Endothelial cell of umbilical vein (primary cell): ENCODE measurements around the gene TAX1BP3. TPM values are rescaled to one million over a fixed set of nuclear protein-coding genes. Genes with fewer than 3 reads are reported as not detected.

Source experiments
- BruUV-seq: library from RNA; stranded (reverse); fragments of 400-500 nt; replicated peaks from 2 replicates; lab custom pipeline; 2021; lab: Mats Ljungman, UMichigan
- CTCF ChIA-PET: fragments of 300-600, 350-600 bp; sonication (Branson Sonifier 250); formaldehyde crosslinking; loops from one replicate; lab custom pipeline; 2021; ENCODE audit warnings: antibody characterized with exemption, inconsistent platforms; lab: Charles Lee
- POLR2A ChIA-PET: fragments of 300-600, 350-600 bp; sonication (Branson Sonifier 250); formaldehyde crosslinking; loops from one replicate; lab custom pipeline; 2021; ENCODE audit warnings: antibody characterized with exemption, inconsistent platforms; lab: Charles Lee
- DNase-seq: peaks from one replicate; pipeline ENCODE4 v3.0.0-alpha.2; 2011; ENCODE audit warnings: low read depth, low spot score
- FAIRE-seq: peaks from 2 replicates; lab custom pipeline; 2011; peaks lifted over from hg19 to GRCh38; lab: Jason Lieb, UNC
- H2AFZ ChIP-seq: 2 replicates; pipeline ENCODE4 v1.6.0; 2012; ENCODE audit warnings: low read depth, low read length, control low read depth, inconsistent platforms
- H3K27ac ChIP-seq: 2 replicates; pipeline ENCODE4 v1.5.1; 2011; ENCODE audit warnings: low read depth, mild to moderate bottlenecking, control low read depth, low read length, moderate library complexity; ENCODE audit not compliant: insufficient read depth
- H3K27me3 ChIP-seq, 2 experiments: 2 replicates each; pipeline versions ENCODE4 v1.6.0 to v1.6.1; 2011; ENCODE audit warnings: low read length in 2 of 2, mixed read lengths in 1 of 2; ENCODE audit not compliant: control insufficient read depth in 2 of 2, insufficient read depth in 2 of 2
- H3K36me3 ChIP-seq, 2 experiments: 2 replicates in 1 of 2; 3 replicates in 1 of 2; pipeline ENCODE4 v1.5.1; 2011; ENCODE audit warnings: low read length in 2 of 2, mild to moderate bottlenecking in 1 of 2, moderate library complexity in 1 of 2; ENCODE audit not compliant: control insufficient read depth in 2 of 2, insufficient read depth in 2 of 2; ENCODE audit errors: extremely low read depth in 1 of 2
- H3K4me1 ChIP-seq: 3 replicates; pipeline ENCODE4 v1.5.1; 2011; ENCODE audit warnings: mild to moderate bottlenecking, low read length; ENCODE audit not compliant: control insufficient read depth, insufficient read depth; ENCODE audit errors: extremely low read depth
- H3K4me2 ChIP-seq: 2 replicates; pipeline ENCODE4 v1.6.1; 2011; ENCODE audit warnings: low read length, control low read depth, mixed read lengths; ENCODE audit not compliant: insufficient read depth
- H3K4me3 ChIP-seq, 3 experiments: fragments of 200-600 bp in 1 of 3; sonication (generic), shearing (Covaris generic) in 1 of 3; replicated peaks in 1 of 3; 2 replicates each; pipeline ENCODE4 v1.5.1; 2011 to 2016; ENCODE audit warnings: control low read depth in 3 of 3, low read length in 3 of 3, mild to moderate bottlenecking in 2 of 3, inconsistent platforms in 1 of 3, low read depth in 1 of 3, moderate library complexity in 1 of 3; ENCODE audit not compliant: insufficient read depth in 1 of 3
- H3K79me2 ChIP-seq: 2 replicates; pipeline ENCODE4 v1.6.0; 2012; ENCODE audit warnings: low read length, inconsistent platforms; ENCODE audit not compliant: control insufficient read depth, insufficient read depth
- H3K9ac ChIP-seq: replicated peaks from 2 replicates; pipeline ENCODE3; 2011; ENCODE audit warnings: low read length, control low read depth; ENCODE audit not compliant: insufficient read depth; ENCODE audit errors: extremely low read depth
- H3K9me1 ChIP-seq: replicated peaks from 3 replicates; pipeline ENCODE4 v1.6.0; 2011; ENCODE audit warnings: mild to moderate bottlenecking, low read length; ENCODE audit not compliant: control insufficient read depth, insufficient read depth; ENCODE audit errors: extremely low read depth
- H3K9me3 ChIP-seq: replicated peaks from 2 replicates; pipeline ENCODE4 v1.5.1; 2012; ENCODE audit warnings: low read length, inconsistent platforms; ENCODE audit not compliant: control insufficient read depth, insufficient read depth
- H4K20me1 ChIP-seq: replicated peaks from 2 replicates; pipeline ENCODE3; 2011; ENCODE audit warnings: mild to moderate bottlenecking, low read length; ENCODE audit not compliant: control insufficient read depth, insufficient read depth; ENCODE audit errors: extremely low read depth
- GATA2 ChIP-seq: IDR thresholded peaks from 2 replicates; pipeline ENCODE4 v1.7.0; 2011; ENCODE audit warnings: low read depth, mild to moderate bottlenecking, moderate library complexity, mixed read lengths, low read length; ENCODE audit not compliant: insufficient read length, insufficient read depth
- JUN ChIP-seq: IDR thresholded peaks from 2 replicates; pipeline ENCODE4 v1.6.1; 2011; ENCODE audit warnings: borderline replicate concordance, low read depth; ENCODE audit not compliant: insufficient read length, insufficient read depth
- MAX ChIP-seq: IDR thresholded peaks from 2 replicates; pipeline ENCODE4 v1.6.1; 2011; ENCODE audit not compliant: insufficient read depth, insufficient read length
- POLR2A ChIP-seq: IDR thresholded peaks from 2 replicates; pipeline ENCODE4 v1.6.1; 2012; ENCODE audit warnings: low read depth, mild to moderate bottlenecking, control low read depth, low read length
- POLR2AphosphoS5 ChIP-seq: IDR thresholded peaks from 2 replicates; pipeline ENCODE4 v1.6.1; 2012; ENCODE audit warnings: low read depth, mild to moderate bottlenecking, control low read depth, low read length, moderate library complexity; ENCODE audit not compliant: insufficient read depth
- dilution Hi-C: fragments of 300-500 bp; cut with MboI; formaldehyde crosslinking; loops from one replicate; pipeline ENCODE4 v1.15.0; 2019; ENCODE audit warnings: low sequenced_read_pairs; ENCODE audit not compliant: extremely low pct_ligation_motif_present
- intact Hi-C: fragments of 100-400 bp; cut with micrococcal nuclease; formaldehyde crosslinking; loops from one replicate; pipeline ENCODE4 v1.10.0; 2022
- polyA plus RNA-seq, 4 experiments: library from polyadenylated mRNA; depleted of rRNA in 3 of 4; stranded (reverse) in 3 of 4; unstranded in 1 of 4; fragments of >200 nt; gene quantifications; 2 replicates each; pipeline versions ENCODE4 v1.2.1 to v1.2.3, GENCODE V29; 2011 to 2012; ENCODE audit warnings: missing spikeins in 1 of 4
- total RNA-seq: library from RNA; stranded (reverse); gene quantifications from 2 replicates; pipeline ENCODE4 v1.2.3, GENCODE V29; 2021

Gene TAX1BP3
- total and polyA plus RNA-seq, 2 donors (not counting 3 experiments of a cell fraction or from before 2014, with no cell fraction given): 254 to 315 TPM

- peaks cover 12% of the 10 kb centered on the region for H3K4me1 ChIP-seq
- no peaks in the 10 kb centered on the region for H3K9me3 ChIP-seq
- no peaks in the 10 kb centered on the region for H4K20me1 ChIP-seq
- H3K4me3 ChIP-seq: peak within 1 kb of the TSS; percentile 65 to 83 (median 71)
- H3K4me2 ChIP-seq: peak within 1 kb of the TSS; percentile 96
- dilution Hi-C loops: no loop called here
- peaks cover 20% of the 10 kb centered on the region for H3K79me2 ChIP-seq
- peaks cover 0 to 3% of the 10 kb centered on the region in 2 experiments for H3K36me3 ChIP-seq
- DNase-seq: peak; percentile 95
- H3K9ac ChIP-seq: peak within 1 kb of the TSS; percentile 99
- H3K9me1 ChIP-seq: no peaks in the 10 kb centered on the region
- ChIA-PET CTCF (interaction anchor here (0.6 to 2.5 kb wide), 8 partner anchors 9 to 588 kb away, joined by 3 to 15 read pairs (median 6); partner anchors contain the start of genes P2RX5 and TAX1BP3), POLR2A (interaction anchor here (0.9 to 2.1 kb wide), 3 partner anchors 11 to 31 kb away, joined by 3 to 18 read pairs (median 3); no protein-coding TSS in a partner anchor)
- no peaks in the 10 kb centered on the region for H3K27me3 ChIP-seq
- intact Hi-C loops: loop anchor here (1.0 kb wide), 1 partner anchor 32 kb away; the partner anchor contains the start of genes EMC6 and TAX1BP3
- no TSS peak for BruUV-seq
- H2AFZ ChIP-seq: peak within 1 kb of the TSS; percentile 88
- FAIRE-seq: peak; percentile 96
- TF ChIP-seq POLR2A (peak; percentile 57), POLR2AphosphoS5 (peak; percentile 64), JUN (no peak), MAX (peak; percentile 87), GATA2 (no peak)
- peak within 1 kb of the TSS; percentile 90 for H3K27ac ChIP-seq
Measured at GRCh38 chr17:3636154-3636907, 32.0 kb downstream of the TAX1BP3 start, which contains the start of the genes CTNS and SHPK. Gene CTNS, plus strand, starts transcription at chr17:3636760. Its CDS starts 3,447 bp downstream, at chr17:3640207. Gene SHPK, minus strand, starts transcription at chr17:3636250. Its CDS starts 31 bp downstream, at chr17:3636219.
